Ishikawa (cell line): ENCODE results near the gene CASK.

Experiments
- CEBPB ChIP-seq: IDR thresholded peaks from 2 replicates; pipeline ENCODE4 v1.6.1; 2012
- CREB1 ChIP-seq: IDR thresholded peaks from 2 replicates; pipeline ENCODE4 v1.6.1; 2012; ENCODE audit warnings: low read depth
- EGR1 ChIP-seq: IDR thresholded peaks from 2 replicates; pipeline ENCODE4 v1.6.1; 2012
- EP300 ChIP-seq: IDR thresholded peaks from 2 replicates; pipeline ENCODE4 v1.6.1; 2012; ENCODE audit warnings: borderline replicate concordance
- FOXM1 ChIP-seq: IDR thresholded peaks from 2 replicates; pipeline ENCODE4 v1.6.1; 2012; ENCODE audit warnings: low read depth, borderline replicate concordance
- MAX ChIP-seq: IDR thresholded peaks from 2 replicates; pipeline ENCODE4 v1.6.1; 2012
- NFIC ChIP-seq: IDR thresholded peaks from 2 replicates; pipeline ENCODE4 v1.6.1; 2012
- RAD21 ChIP-seq: IDR thresholded peaks from 2 replicates; pipeline ENCODE4 v1.6.1; 2012; ENCODE audit warnings: low read depth
- REST ChIP-seq: IDR thresholded peaks from 2 replicates; pipeline ENCODE4 v1.6.1; 2012; ENCODE audit warnings: low read depth, mild to moderate bottlenecking
- TAF1 ChIP-seq: IDR thresholded peaks from 2 replicates; pipeline ENCODE4 v1.6.1; 2012; ENCODE audit warnings: low read depth, mild to moderate bottlenecking
- TCF12 ChIP-seq: IDR thresholded peaks from 2 replicates; pipeline ENCODE4 v1.6.1; 2012; ENCODE audit warnings: low read depth
- TEAD4 ChIP-seq: IDR thresholded peaks from 2 replicates; pipeline ENCODE4 v1.6.1; 2012
- USF1 ChIP-seq: IDR thresholded peaks from 2 replicates; pipeline ENCODE4 v1.6.1; 2012
- YY1 ChIP-seq: IDR thresholded peaks from 2 replicates; pipeline ENCODE4 v1.6.1; 2012; ENCODE audit warnings: low read depth
- ZBTB7A ChIP-seq: IDR thresholded peaks from 2 replicates; pipeline ENCODE4 v1.6.1; 2012; ENCODE audit warnings: low read depth

CASK gene

GRCh38 chrX:41923211-41923977, at the start of gene CASK:
Gene CASK, minus strand, starts transcription at chrX:41923554. Its CDS starts 566 bp downstream, at chrX:41922988.
- TF ChIP-seq NFIC (no peak), ZBTB7A (0 out of 2 replicates have a peak, but pooled peaks have one; percentile 30), MAX (peak; percentile 18; the same call in 1 of the 2 replicates), TAF1 (peak; percentile 33; the same call in 1 of the 2 replicates)

GRCh38 chrX:41971346-41971745, 48.0 kb upstream of the CASK start:
- TF ChIP-seq EP300 (no peak), FOXM1 (no peak), CREB1 (no peak), USF1 (no peak), TAF1 (no peak), CEBPB (no peak), ZBTB7A (no peak), TCF12 (no peak), RAD21 (no peak)

- TF ChIP-seq TEAD4, result no peak
- no peak for TF ChIP-seq CEBPB
- TF ChIP-seq ZBTB7A, result no peak
- no peak for TF ChIP-seq FOXM1
- no peak for TF ChIP-seq MAX
- TF ChIP-seq YY1, result no peak
- no peak for TF ChIP-seq EGR1
- no peak for TF ChIP-seq USF1
- no peak for TF ChIP-seq TAF1
- TF ChIP-seq CREB1, result no peak
Observed at GRCh38 chrX:41970419-41970818, 47.1 kb upstream of the CASK start.

GRCh38 chrX:41963348-41963747, 40.0 kb upstream of the CASK start:
- TF ChIP-seq YY1 (no peak), RAD21 (no peak), REST (no peak), USF1 (no peak), FOXM1 (no peak), CEBPB (no peak), NFIC (no peak), EP300 (no peak), ZBTB7A (no peak), TEAD4 (no peak), TCF12 (no peak), CREB1 (no peak), EGR1 (no peak), MAX (no peak), TAF1 (no peak)

- TF ChIP-seq NFIC, result no peak
- TF ChIP-seq RAD21, result no peak
- no peak for TF ChIP-seq TCF12
- no peak for TF ChIP-seq TAF1
- no peak for TF ChIP-seq FOXM1
- TF ChIP-seq EGR1, result no peak
- no peak for TF ChIP-seq CEBPB
- TF ChIP-seq USF1, result no peak
- TF ChIP-seq YY1, result no peak
- TF ChIP-seq EP300, result no peak
Observed at GRCh38 chrX:41960142-41960541, 36.8 kb upstream of the CASK start.

- TF ChIP-seq TCF12, result no peak
Observed at GRCh38 chrX:41958861-41959260, 35.5 kb upstream of the CASK start.

- no peak for TF ChIP-seq EGR1
- TF ChIP-seq ZBTB7A, result no peak
- no peak for TF ChIP-seq NFIC
- no peak for TF ChIP-seq CREB1
- no peak for TF ChIP-seq FOXM1
- no peak for TF ChIP-seq CEBPB
- TF ChIP-seq RAD21, result no peak
- TF ChIP-seq TAF1, result no peak
- TF ChIP-seq TCF12, result no peak
- no peak for TF ChIP-seq YY1
- TF ChIP-seq REST, result no peak
- no peak for TF ChIP-seq USF1
- TF ChIP-seq EP300, result no peak
- TF ChIP-seq TEAD4, result no peak
- TF ChIP-seq MAX, result no peak
Observed at GRCh38 chrX:41956027-41956426, 32.7 kb upstream of the CASK start.
